AG09309 (cell line): ENCODE results near the gene SPPL2A.
"Not testable (repeated sequence)": the region's sequence is repeated elsewhere in the genome, so short reads cannot be mapped to it uniquely, and the experiment has no call there.

Source experiments
- DNase-seq: peaks from one replicate; pipeline ENCODE4 v3.0.0-alpha.2; 2010; ENCODE audit warnings: low read depth
- H3K4me3 ChIP-seq: 2 replicates; pipeline ENCODE4 v1.5.1; 2011; ENCODE audit warnings: mild to moderate bottlenecking, low read depth, low read length, moderate library complexity; ENCODE audit not compliant: control insufficient read depth
- TF ChIP-seq, protein P1 (sequence below): IDR thresholded peaks from 2 replicates; pipeline ENCODE4 v1.5.1; 2011; ENCODE audit warnings: mild to moderate bottlenecking, low read depth, low read length, inconsistent platforms; ENCODE audit not compliant: insufficient read depth, control insufficient read depth; ENCODE audit errors: missing control alignments

SPPL2A gene

GRCh38 chr15:50698101-50698500 is 67.4 kb downstream of the SPPL2A start:
- H3K4me3 ChIP-seq, result no peak overlapping the region
- TF ChIP-seq, protein P1, sequence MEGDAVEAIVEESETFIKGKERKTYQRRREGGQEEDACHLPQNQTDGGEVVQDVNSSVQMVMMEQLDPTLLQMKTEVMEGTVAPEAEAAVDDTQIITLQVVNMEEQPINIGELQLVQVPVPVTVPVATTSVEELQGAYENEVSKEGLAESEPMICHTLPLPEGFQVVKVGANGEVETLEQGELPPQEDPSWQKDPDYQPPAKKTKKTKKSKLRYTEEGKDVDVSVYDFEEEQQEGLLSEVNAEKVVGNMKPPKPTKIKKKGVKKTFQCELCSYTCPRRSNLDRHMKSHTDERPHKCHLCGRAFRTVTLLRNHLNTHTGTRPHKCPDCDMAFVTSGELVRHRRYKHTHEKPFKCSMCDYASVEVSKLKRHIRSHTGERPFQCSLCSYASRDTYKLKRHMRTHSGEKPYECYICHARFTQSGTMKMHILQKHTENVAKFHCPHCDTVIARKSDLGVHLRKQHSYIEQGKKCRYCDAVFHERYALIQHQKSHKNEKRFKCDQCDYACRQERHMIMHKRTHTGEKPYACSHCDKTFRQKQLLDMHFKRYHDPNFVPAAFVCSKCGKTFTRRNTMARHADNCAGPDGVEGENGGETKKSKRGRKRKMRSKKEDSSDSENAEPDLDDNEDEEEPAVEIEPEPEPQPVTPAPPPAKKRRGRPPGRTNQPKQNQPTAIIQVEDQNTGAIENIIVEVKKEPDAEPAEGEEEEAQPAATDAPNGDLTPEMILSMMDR, result no peak
- no peak for DNase-seq

DNA sequence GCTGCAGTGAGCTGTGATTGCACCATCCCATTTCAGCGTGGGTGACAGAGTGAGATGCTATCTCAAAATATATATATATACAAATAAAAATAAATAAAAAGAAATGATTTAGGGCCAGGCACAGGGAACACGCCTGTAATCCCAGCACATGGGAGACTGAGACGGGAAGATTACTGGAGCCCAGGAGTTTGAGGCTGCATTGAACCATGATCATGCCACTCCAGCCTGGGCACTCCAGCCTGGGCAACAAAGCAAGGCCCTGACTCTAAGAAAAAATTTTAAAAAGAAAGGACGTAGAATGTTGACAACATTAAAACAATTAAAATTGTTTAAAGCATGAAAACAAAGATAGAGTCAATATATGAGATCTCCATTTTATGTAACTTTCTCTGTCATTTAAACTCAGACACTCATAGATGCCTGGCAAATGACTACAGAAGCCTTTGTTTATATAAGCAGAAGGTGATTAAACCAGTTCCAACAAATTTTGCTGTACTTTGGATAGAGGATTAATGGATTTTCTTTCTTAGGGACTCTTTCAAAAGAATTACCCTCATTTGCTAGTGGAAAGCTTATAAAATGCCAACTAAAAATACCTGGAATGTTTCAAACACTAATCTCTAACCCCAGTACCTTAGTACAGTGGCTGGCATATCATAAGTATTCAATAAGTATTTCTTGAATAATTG is 68.3 kb downstream of the SPPL2A start:
- TF ChIP-seq, protein P1, result no peak
- DNase-seq, result no peak
- H3K4me3 ChIP-seq, result no peak overlapping the region

GRCh38 chr15:50694634-50695165 is 70.8 kb downstream of the SPPL2A start:
- not testable (repeated sequence) for DNase-seq, H3K4me3 ChIP-seq

GRCh38 chr15:50687302-50687902 is 78.1 kb downstream of the SPPL2A start:
- no peak for DNase-seq
- TF ChIP-seq, protein P1, result no peak
- H3K4me3 ChIP-seq, result peak overlapping the region; percentile 51

- no peak for DNase-seq
- H3K4me3 ChIP-seq, result peak within 1 kb of the TSS; percentile 93
- TF ChIP-seq, protein P1, result peak; percentile 27
Observed at GRCh38 chr15:50686469-50687301, 78.8 kb downstream of the SPPL2A start, which contains the start of gene TRPM7. TSS of gene TRPM7 (minus strand) at chr15:50686797. CDS start at chr15:50686533, 264 bp downstream.

GRCh38 chr15:50685976-50686468 is 79.5 kb downstream of the SPPL2A start:
- peak overlapping the region; percentile 93 for H3K4me3 ChIP-seq
- no peak for DNase-seq
- TF ChIP-seq, protein P1, result peak; percentile 1
